Tibial nerve (tissue), 4 donors: Measurements from ENCODE around the gene MYL9.

Experiments
- EP300 ChIP-seq, 2 donors: sonication (generic); formaldehyde crosslinking; IDR thresholded peaks; one replicate each; pipeline ENCODE4 v1.6.1; 2017; ENCODE audit warnings: antibody characterized with exemption in 2 of 2, mild to moderate bottlenecking in 1 of 2
- POLR2A ChIP-seq, 2 donors: fragments of 450-650 bp; IDR thresholded peaks; one replicate each; pipeline ENCODE4 v1.6.1; 2017; ENCODE audit warnings: antibody characterized with exemption in 2 of 2, mild to moderate bottlenecking in 2 of 2, moderate library complexity in 2 of 2
- TF ChIP-seq, protein P1 (sequence below), 5 experiments: fragments of 200-600 bp in 3 of 5; fragments of 450-650 bp in 2 of 5; sonication (generic) in 3 of 5; IDR thresholded peaks; one replicate each; pipeline ENCODE4 v1.5.1; 2016 to 2019; ENCODE audit warnings: antibody characterized with exemption in 5 of 5, mild to moderate bottlenecking in 3 of 5, moderate library complexity in 2 of 5

DNA sequence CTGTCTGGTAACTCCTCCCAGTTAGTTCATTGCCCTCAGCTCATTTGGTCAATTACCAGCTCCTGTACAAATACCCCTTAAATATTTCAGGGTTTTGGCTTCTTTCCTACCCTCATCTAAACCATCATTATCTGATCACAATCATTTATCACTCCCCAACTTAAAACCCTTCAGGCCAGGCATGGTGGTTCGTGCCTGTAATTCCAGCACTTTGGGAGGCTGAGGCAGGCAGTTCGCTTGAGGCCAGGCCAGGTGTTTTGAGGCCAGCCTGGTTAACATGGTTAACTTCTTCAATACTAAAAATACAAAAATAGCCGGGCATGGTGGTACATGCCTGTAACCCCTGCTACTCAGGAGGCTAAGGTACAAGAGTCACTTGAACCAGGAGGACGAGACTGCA lies 41.5 kb downstream of the MYL9 start:
- TF ChIP-seq, protein P1, sequence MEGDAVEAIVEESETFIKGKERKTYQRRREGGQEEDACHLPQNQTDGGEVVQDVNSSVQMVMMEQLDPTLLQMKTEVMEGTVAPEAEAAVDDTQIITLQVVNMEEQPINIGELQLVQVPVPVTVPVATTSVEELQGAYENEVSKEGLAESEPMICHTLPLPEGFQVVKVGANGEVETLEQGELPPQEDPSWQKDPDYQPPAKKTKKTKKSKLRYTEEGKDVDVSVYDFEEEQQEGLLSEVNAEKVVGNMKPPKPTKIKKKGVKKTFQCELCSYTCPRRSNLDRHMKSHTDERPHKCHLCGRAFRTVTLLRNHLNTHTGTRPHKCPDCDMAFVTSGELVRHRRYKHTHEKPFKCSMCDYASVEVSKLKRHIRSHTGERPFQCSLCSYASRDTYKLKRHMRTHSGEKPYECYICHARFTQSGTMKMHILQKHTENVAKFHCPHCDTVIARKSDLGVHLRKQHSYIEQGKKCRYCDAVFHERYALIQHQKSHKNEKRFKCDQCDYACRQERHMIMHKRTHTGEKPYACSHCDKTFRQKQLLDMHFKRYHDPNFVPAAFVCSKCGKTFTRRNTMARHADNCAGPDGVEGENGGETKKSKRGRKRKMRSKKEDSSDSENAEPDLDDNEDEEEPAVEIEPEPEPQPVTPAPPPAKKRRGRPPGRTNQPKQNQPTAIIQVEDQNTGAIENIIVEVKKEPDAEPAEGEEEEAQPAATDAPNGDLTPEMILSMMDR (IDR thresholded peaks at IDR 0.05): no peak
- TF ChIP-seq POLR2A (IDR thresholded peaks at IDR 0.05): no peak
- no peak for TF ChIP-seq EP300 (IDR thresholded peaks at IDR 0.05)
